GM12878 (cell line): ENCODE results near the gene UBE2L5. TPM values are rescaled to one million over a fixed set of nuclear protein-coding genes. Genes with fewer than 3 reads are reported as not detected.

Experiments used
- ATAC-seq: fragments of 200-7000 bp; cut with Tn5 transposase; 3 replicates; pipeline ENCODE4 v1.9.1; 2020; ENCODE audit warnings: mild to moderate bottlenecking, moderate library complexity
- BruUV-seq: library from RNA; stranded (reverse); fragments of 400-500 nt; replicated peaks from 2 replicates; lab custom pipeline; 2021; lab: Mats Ljungman, UMichigan
- CTCF ChIA-PET: fragments of 300-600 bp; sonication (Branson Sonifier 250); formaldehyde crosslinking; extraction: SDS; loops from one replicate; lab custom pipeline; 2021; ENCODE audit warnings: inconsistent platforms; lab: Yijun Ruan, JAX
- POLR2A ChIA-PET: fragments of 350-600 bp; formaldehyde crosslinking; extraction: SDS; loops from one replicate; lab custom pipeline; 2021; ENCODE audit warnings: inconsistent platforms; lab: Charles Lee
- RAD21 ChIA-PET: fragments of 300-600 bp; sonication (Branson Sonifier 250); formaldehyde crosslinking; loops from one replicate; lab custom pipeline; 2023; ENCODE audit warnings: antibody characterized with exemption; ENCODE audit not compliant: unreplicated experiment; lab: Charles Lee
- SMC1A ChIA-PET: fragments of 300-600 bp; sonication (Branson Sonifier 250); formaldehyde crosslinking; loops from one replicate; lab custom pipeline; 2023; ENCODE audit not compliant: unreplicated experiment, uncharacterized antibody; lab: Charles Lee
- DNase-seq: peaks from one replicate; pipeline ENCODE4 v3.0.0-alpha.2; 2011; ENCODE audit warnings: low read depth, low spot score
- FAIRE-seq: peaks from 3 replicates; lab custom pipeline; 2011; peaks lifted over from hg19 to GRCh38; lab: Jason Lieb, UNC
- H2AFZ ChIP-seq: 2 replicates; pipeline ENCODE4 v1.6.0; 2011; ENCODE audit warnings: low read depth, low read length, control low read depth; ENCODE audit not compliant: control insufficient read depth
- H3K27ac ChIP-seq: 2 replicates; pipeline ENCODE4 v1.5.1; 2011; ENCODE audit warnings: control low read depth; ENCODE audit not compliant: control insufficient read depth, insufficient read depth
- H3K27me3 ChIP-seq, 2 experiments: replicated peaks in 1 of 2; 2 replicates each; pipeline versions ENCODE4 v1.6.0 to v1.6.1; 2011; ENCODE audit warnings: low read length in 1 of 2; ENCODE audit not compliant: control insufficient read depth in 2 of 2, insufficient read depth in 2 of 2
- H3K36me3 ChIP-seq, 2 experiments: 2 replicates each; pipeline ENCODE4 v1.5.1; 2011; ENCODE audit warnings: low read length in 1 of 2; ENCODE audit not compliant: control insufficient read depth in 2 of 2, insufficient read depth in 2 of 2
- H3K4me1 ChIP-seq: 2 replicates; pipeline ENCODE4 v1.6.1; 2011; ENCODE audit warnings: mild to moderate bottlenecking, low read length, moderate library complexity, mixed read lengths; ENCODE audit not compliant: control insufficient read depth, insufficient read depth
- H3K4me2 ChIP-seq: 2 replicates; pipeline ENCODE4 v1.6.0; 2011; ENCODE audit warnings: control low read depth; ENCODE audit not compliant: control insufficient read depth, insufficient read depth
- H3K4me3 ChIP-seq: fragments of 200-600 bp; sonication (generic); 2 replicates; pipeline ENCODE4 v1.5.1; 2016
- H3K79me2 ChIP-seq: 2 replicates; pipeline ENCODE4 v1.6.0; 2011; ENCODE audit warnings: low read length; ENCODE audit not compliant: control insufficient read depth, insufficient read depth
- H3K9ac ChIP-seq: 2 replicates; pipeline ENCODE4 v1.8.0; 2011; ENCODE audit warnings: low read length, control low read depth, mixed read lengths; ENCODE audit not compliant: control insufficient read depth, insufficient read depth
- H3K9me3 ChIP-seq: replicated peaks from 3 replicates; pipeline ENCODE4 v1.5.1; 2011; ENCODE audit warnings: mild to moderate bottlenecking, low read length; ENCODE audit not compliant: control insufficient read depth, insufficient read depth
- H4K20me1 ChIP-seq: 2 replicates; pipeline ENCODE4 v1.6.0; 2011; ENCODE audit not compliant: control insufficient read depth, insufficient read depth
- BMI1 ChIP-seq: fragments of 450-650 bp; IDR thresholded peaks from 2 replicates; pipeline ENCODE4 v1.6.1; 2016; ENCODE audit warnings: mild to moderate bottlenecking, moderate library complexity, borderline replicate concordance
- CEBPB ChIP-seq, 2 experiments: fragments of 150-350 bp in 1 of 2; IDR thresholded peaks; 2 replicates each; pipeline ENCODE4 v1.6.1; 2012 to 2014; ENCODE audit warnings: low read depth in 2 of 2, low read length in 2 of 2, borderline replicate concordance in 1 of 2, inconsistent platforms in 1 of 2
- DPF2 ChIP-seq: fragments of 450-650 bp; IDR thresholded peaks from 2 replicates; pipeline ENCODE4 v1.6.1; 2017; ENCODE audit warnings: mild to moderate bottlenecking
- EED ChIP-seq: sonication (generic); IDR thresholded peaks from 2 replicates; pipeline ENCODE4 v1.6.1; 2016; ENCODE audit warnings: antibody characterized with exemption, low read depth
- EP300 ChIP-seq, 2 experiments: fragments of 150-350 bp in 1 of 2; IDR thresholded peaks; 2 replicates each; pipeline ENCODE4 v1.6.1; 2011 to 2012; ENCODE audit warnings: low read depth in 2 of 2, low read length in 2 of 2, borderline replicate concordance in 1 of 2, improper control_type of control experiment in 1 of 2, inconsistent platforms in 1 of 2; ENCODE audit not compliant: control insufficient read depth in 1 of 2
- FOXK2 ChIP-seq: fragments of 450-650 bp; IDR thresholded peaks from 2 replicates; pipeline ENCODE4 v1.6.1; 2017; ENCODE audit warnings: mild to moderate bottlenecking, moderate library complexity
- HDGF ChIP-seq: fragments of 450-650 bp; IDR thresholded peaks from 2 replicates; pipeline ENCODE4 v1.6.1; 2016; ENCODE audit warnings: antibody characterized with exemption
- NFIC ChIP-seq: IDR thresholded peaks from 2 replicates; pipeline ENCODE4 v1.6.1; 2012; ENCODE audit warnings: low read depth, mild to moderate bottlenecking, inconsistent platforms, low read length, moderate library complexity
- RAD21 ChIP-seq: IDR thresholded peaks from 2 replicates; pipeline ENCODE4 v1.6.1; 2011; ENCODE audit warnings: mild to moderate bottlenecking, low read depth, low read length, moderate library complexity; ENCODE audit not compliant: insufficient read depth
- RB1 ChIP-seq: fragments of 450-650 bp; formaldehyde crosslinking; IDR thresholded peaks from 2 replicates; pipeline ENCODE4 v1.6.1; 2017; ENCODE audit warnings: mild to moderate bottlenecking, borderline replicate concordance
- SREBF1 ChIP-seq: IDR thresholded peaks from 2 replicates; pipeline ENCODE4 v1.6.1; 2012; ENCODE audit warnings: mild to moderate bottlenecking, low read length
- SREBF2 ChIP-seq: IDR thresholded peaks from 2 replicates; pipeline ENCODE4 v1.6.1; 2012; ENCODE audit warnings: mild to moderate bottlenecking, low read length
- TCF12 ChIP-seq: IDR thresholded peaks from 2 replicates; pipeline ENCODE4 v1.6.1; 2011; ENCODE audit warnings: low read depth, mild to moderate bottlenecking, low read length
- YBX1 ChIP-seq: fragments of 450-650 bp; IDR thresholded peaks from 2 replicates; pipeline ENCODE4 v1.6.1; 2016; ENCODE audit warnings: antibody characterized with exemption
- WGBS: methylation state at CpG from one replicate; pipeline ENCODE4 v1.1.6; 2016; ENCODE audit warnings: low lambda C conversion rate; ENCODE audit not compliant: insufficient replicate concordance, insufficient coverage; ENCODE audit errors: missing lambda C conversion rate; 5-methylcytosine and 5-hydroxymethylcytosine counted together
- in situ Hi-C: fragments of 300-500 bp; cut with MboI; formaldehyde crosslinking; loops from 9 replicates; pipeline ENCODE4 v1.14.3; 2018; ENCODE audit warnings: mixed read lengths
- intact Hi-C: fragments of 100-400 bp; cut with micrococcal nuclease; formaldehyde crosslinking; loops from one replicate; pipeline ENCODE4 v1.14.2; 2022; ENCODE audit not compliant: unreplicated experiment
- polyA plus RNA-seq, 11 experiments: library from polyadenylated mRNA; depleted of rRNA in 4 of 11; unstranded in 6 of 11; stranded (reverse) in 5 of 11; fragments of >200 nt; fragmentation: Nextera tagmentation in 4 of 11; fragmentation: Illumina TruSeq in 1 of 11; extraction: Ambion mirVana in 4 of 11; extraction: Trizol in 1 of 11; gene quantifications; 1 replicate in 1 of 11; 2 replicates in 10 of 11; pipeline versions ENCODE4 v1.2.1 to v1.2.3, GENCODE V29; 2011 to 2016; ENCODE audit warnings: inconsistent platforms in 2 of 11, missing spikeins in 2 of 11, low read depth in 1 of 11
- total RNA-seq, 4 experiments: library from RNA; depleted of rRNA in 3 of 4; stranded (reverse); fragments of >200 nt in 3 of 4; fragmentation: Illumina TruSeq in 1 of 4; extraction: Trizol in 1 of 4; gene quantifications; 2 replicates each; pipeline versions ENCODE4 v1.2.1 to v1.2.3, GENCODE V29; 2013 to 2021
- TF ChIP-seq, protein P1 (sequence below): fragments of 450-650 bp; conservative IDR thresholded peaks from 2 replicates; pipeline ENCODE4 v1.6.1; 2017; ENCODE audit warnings: mild to moderate bottlenecking, moderate library complexity
- TF ChIP-seq, protein P2 (sequence below): fragments of 450-650 bp; IDR thresholded peaks from 2 replicates; pipeline ENCODE4 v1.6.1; 2016; ENCODE audit warnings: mild to moderate bottlenecking, moderate library complexity, borderline replicate concordance

The UBE2L5 gene
- total and polyA plus RNA-seq, 10 of the 15 experiments (the other 5 are each of a cell fraction or from before 2014, with no cell fraction given): 0.03 to 1.1 (median 0.19) TPM; not detected in 2

GRCh38 chr13:30443957-30444404 lies 21.7 kb downstream of the UBE2L5 start:
- Histone ChIP-seq H3K4me3 (peak overlapping the region; percentile 26; the same call in 1 of the 2 replicates), H2AFZ (peak overlapping the region; percentile 84), H3K27ac (peak overlapping the region; percentile 56), H3K79me2 (peaks cover 1% of the 10 kb centered on the region; the same call in 1 of the 2 replicates), H3K4me2 (peak overlapping the region; percentile 88), H3K4me1 (peaks cover 43% of the 10 kb centered on the region), H3K27me3 (no peaks in the 10 kb centered on the region), H3K9me3 (no peaks in the 10 kb centered on the region; the same call in 2 of the 3 replicates), H3K36me3 (no peaks in the 10 kb centered on the region), H4K20me1 (no peaks in the 10 kb centered on the region), H3K9ac (peak overlapping the region; percentile 16; the same call in 1 of the 2 replicates)
- ChIA-PET POLR2A (interaction anchor here (0.7 to 5.6 kb wide), 13 partner anchors 14 to 301 kb away, joined by 3 to 57 read pairs (median 6); partner anchors contain the start of genes HMGB1 and UBE2L5), RAD21 (interaction anchor here (0.7 to 7.4 kb wide), 23 partner anchors 12 to 312 kb away, joined by 3 to 89 read pairs (median 5); partner anchors contain the start of genes HMGB1 and UBE2L5), CTCF (interaction anchor here (0.8 to 6.5 kb wide), 9 partner anchors 12 to 312 kb away, joined by 3 to 61 read pairs (median 6); no protein-coding TSS in a partner anchor), SMC1A (interaction anchor here (0.7 to 9.1 kb wide), 25 partner anchors 8 to 302 kb away, joined by 3 to 155 read pairs (median 5); partner anchors contain the start of gene UBE2L5)
- in situ Hi-C loops (no loop called here), intact Hi-C loops (loop anchor here (1.0 kb wide), 1 partner anchor 14 kb away; no protein-coding TSS in a partner anchor)
- no TSS peak for BruUV-seq
- DNase-seq (no peak), FAIRE-seq (no peak), ATAC-seq (peak; percentile 62)
- whole genome bisulfite sequencing: 2% methylated on average over 12 of the region's 12 CpGs
- TF ChIP-seq, protein P1, sequence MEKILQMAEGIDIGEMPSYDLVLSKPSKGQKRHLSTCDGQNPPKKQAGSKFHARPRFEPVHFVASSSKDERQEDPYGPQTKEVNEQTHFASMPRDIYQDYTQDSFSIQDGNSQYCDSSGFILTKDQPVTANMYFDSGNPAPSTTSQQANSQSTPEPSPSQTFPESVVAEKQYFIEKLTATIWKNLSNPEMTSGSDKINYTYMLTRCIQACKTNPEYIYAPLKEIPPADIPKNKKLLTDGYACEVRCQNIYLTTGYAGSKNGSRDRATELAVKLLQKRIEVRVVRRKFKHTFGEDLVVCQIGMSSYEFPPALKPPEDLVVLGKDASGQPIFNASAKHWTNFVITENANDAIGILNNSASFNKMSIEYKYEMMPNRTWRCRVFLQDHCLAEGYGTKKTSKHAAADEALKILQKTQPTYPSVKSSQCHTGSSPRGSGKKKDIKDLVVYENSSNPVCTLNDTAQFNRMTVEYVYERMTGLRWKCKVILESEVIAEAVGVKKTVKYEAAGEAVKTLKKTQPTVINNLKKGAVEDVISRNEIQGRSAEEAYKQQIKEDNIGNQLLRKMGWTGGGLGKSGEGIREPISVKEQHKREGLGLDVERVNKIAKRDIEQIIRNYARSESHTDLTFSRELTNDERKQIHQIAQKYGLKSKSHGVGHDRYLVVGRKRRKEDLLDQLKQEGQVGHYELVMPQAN: no peak
- TF ChIP-seq NFIC (no peak), RB1 (peak; percentile 79; the same call in 1 of the 2 replicates), SREBF1 (no peak), DPF2 (0 out of 2 replicates have a peak, but pooled peaks have one; percentile 20), CEBPB (IDR thresholded peaks at IDR 0.05; ENCODE audit: borderline replicate concordance in 1 of 2, low read depth in 2 of 2, low read length in 2 of 2) (no peak), EED (peak; percentile 35; the same call in 1 of the 2 replicates), HDGF (no peak), RAD21 (0 out of 2 replicates have a peak, but pooled peaks have one; percentile 4), EP300 (IDR thresholded peaks at IDR 0.05; ENCODE audit: borderline replicate concordance in 1 of 2, control insufficient read depth in 1 of 2, low read depth in 2 of 2, low read length in 2 of 2) (0 out of 4 replicates have a peak, but pooled peaks of 1 of the 2 experiments have one; percentile 5), FOXK2 (no peak), BMI1 (no peak), TCF12 (peak; percentile 62; the same call in 1 of the 2 replicates), SREBF2 (no peak), YBX1 (peak; percentile 72; the same call in 1 of the 2 replicates)
- TF ChIP-seq, protein P2, sequence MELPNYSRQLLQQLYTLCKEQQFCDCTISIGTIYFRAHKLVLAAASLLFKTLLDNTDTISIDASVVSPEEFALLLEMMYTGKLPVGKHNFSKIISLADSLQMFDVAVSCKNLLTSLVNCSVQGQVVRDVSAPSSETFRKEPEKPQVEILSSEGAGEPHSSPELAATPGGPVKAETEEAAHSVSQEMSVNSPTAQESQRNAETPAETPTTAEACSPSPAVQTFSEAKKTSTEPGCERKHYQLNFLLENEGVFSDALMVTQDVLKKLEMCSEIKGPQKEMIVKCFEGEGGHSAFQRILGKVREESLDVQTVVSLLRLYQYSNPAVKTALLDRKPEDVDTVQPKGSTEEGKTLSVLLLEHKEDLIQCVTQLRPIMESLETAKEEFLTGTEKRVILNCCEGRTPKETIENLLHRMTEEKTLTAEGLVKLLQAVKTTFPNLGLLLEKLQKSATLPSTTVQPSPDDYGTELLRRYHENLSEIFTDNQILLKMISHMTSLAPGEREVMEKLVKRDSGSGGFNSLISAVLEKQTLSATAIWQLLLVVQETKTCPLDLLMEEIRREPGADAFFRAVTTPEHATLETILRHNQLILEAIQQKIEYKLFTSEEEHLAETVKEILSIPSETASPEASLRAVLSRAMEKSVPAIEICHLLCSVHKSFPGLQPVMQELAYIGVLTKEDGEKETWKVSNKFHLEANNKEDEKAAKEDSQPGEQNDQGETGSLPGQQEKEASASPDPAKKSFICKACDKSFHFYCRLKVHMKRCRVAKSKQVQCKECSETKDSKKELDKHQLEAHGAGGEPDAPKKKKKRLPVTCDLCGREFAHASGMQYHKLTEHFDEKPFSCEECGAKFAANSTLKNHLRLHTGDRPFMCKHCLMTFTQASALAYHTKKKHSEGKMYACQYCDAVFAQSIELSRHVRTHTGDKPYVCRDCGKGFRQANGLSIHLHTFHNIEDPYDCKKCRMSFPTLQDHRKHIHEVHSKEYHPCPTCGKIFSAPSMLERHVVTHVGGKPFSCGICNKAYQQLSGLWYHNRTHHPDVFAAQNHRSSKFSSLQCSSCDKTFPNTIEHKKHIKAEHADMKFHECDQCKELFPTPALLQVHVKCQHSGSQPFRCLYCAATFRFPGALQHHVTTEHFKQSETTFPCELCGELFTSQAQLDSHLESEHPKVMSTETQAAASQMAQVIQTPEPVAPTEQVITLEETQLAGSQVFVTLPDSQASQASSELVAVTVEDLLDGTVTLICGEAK: no peak
